ENCODE measurements around the gene CAV1. TPM values are rescaled to one million over a fixed set of nuclear protein-coding genes. Genes with fewer than 3 reads are reported as not detected.

CAV1 gene
- total and polyA plus RNA-seq, 2 of the 4 experiments (the other 2 are of a cell fraction): 1,592 to 1,808 TPM

GRCh38 chr7:116578526-116578925 lies 53.7 kb downstream of the CAV1 start:
- peak overlapping the region; percentile 80; the same call in 1 of the 2 replicates for H4K91ac ChIP-seq (ENCODE audit: insufficient read depth, low read depth, low read length)
- peak overlapping the region; percentile 99 for H3K27ac ChIP-seq (ENCODE audit: insufficient read depth, low read length)
- H3K23ac ChIP-seq (ENCODE audit: low read depth, low read length): peak overlapping the region; percentile 64
- peak overlapping the region; percentile 95 for H3K18ac ChIP-seq (ENCODE audit: low read depth, low read length)
- peak overlapping the region; percentile 99 for H2BK5ac ChIP-seq (ENCODE audit: low read depth, low read length, poor library complexity, severe bottlenecking)
- H3K36me3 ChIP-seq (ENCODE audit: control insufficient read depth, insufficient read depth, low read length): no peaks in the 10 kb centered on the region
- peak overlapping the region; percentile 77 for H2BK15ac ChIP-seq (ENCODE audit: low read depth, low read length)
- H3K4me3 ChIP-seq (ENCODE audit: insufficient read depth, low read depth, low read length): no peak overlapping the region
- no peaks in the 10 kb centered on the region for H4K20me1 ChIP-seq (ENCODE audit: insufficient read depth, low read length)
- peak overlapping the region; percentile 91 for H4K5ac ChIP-seq (ENCODE audit: low read depth, low read length)
- peaks cover 22% of the 10 kb centered on the region for H3K4me1 ChIP-seq (ENCODE audit: control insufficient read depth, insufficient read depth, low read length)
- peak overlapping the region; percentile 86 to 97; a peak in 3 of 4 replicates for H4K8ac ChIP-seq (ENCODE audit: low read depth in 2 of 2, low read length in 2 of 2)
- peak overlapping the region; percentile 89 for H2AK5ac ChIP-seq (ENCODE audit: low read depth, low read length)
- no peak overlapping the region for H3K4me2 ChIP-seq (ENCODE audit: low read depth, low read length)
- no CpG with 5 or more reads among the region's 3 CpGs for WGBS, 2 experiments (ENCODE audit: extremely low coverage in 2 of 2, insufficient read length in 1 of 2)
- H3K79me1 ChIP-seq (ENCODE audit: low read depth in 1 of 2, low read length in 2 of 2): peaks cover 9 to 38% of the 10 kb centered on the region in 2 experiments; a peak in 3 of 4 replicates
- no peak overlapping the region for H2AK9ac ChIP-seq (replicated peaks; ENCODE audit: low read depth, low read length, poor library complexity)
- H3K56ac ChIP-seq (ENCODE audit: extremely low read depth, insufficient read depth, low read length): peak overlapping the region; percentile 99
- ATAC-seq (ENCODE audit: low read depth): no peak
- dilution Hi-C loops (cut with HindIII; ENCODE audit: low sequenced_read_pairs, unreplicated experiment): no loop called here
- H3K4ac ChIP-seq (ENCODE audit: low read depth, low read length): peak overlapping the region; percentile 98
- peak overlapping the region; percentile 86 for H3K14ac ChIP-seq (replicated peaks; ENCODE audit: low read depth, low read length)
- no peak for DNase-seq
- H3K27me3 ChIP-seq (ENCODE audit: control insufficient read depth, insufficient read depth, low read length): no peaks in the 10 kb centered on the region
- H3K9ac ChIP-seq (ENCODE audit: low read depth, low read length): no peak overlapping the region
- H3K9me1 ChIP-seq (ENCODE audit: insufficient read depth, low read length): peaks cover 7% of the 10 kb centered on the region
- peak overlapping the region; percentile 99 for H2BK120ac ChIP-seq (ENCODE audit: low read depth, low read length)
- no TSS peak for BruUV-seq (replicated peaks)
- intact Hi-C loops (cut with micrococcal nuclease): no loop called here
- POLR2A ChIA-PET (ENCODE audit: unreplicated experiment): no interaction called here
- H2BK20ac ChIP-seq (ENCODE audit: low read depth, low read length): peak overlapping the region; percentile 99
- H3K9me3 ChIP-seq (ENCODE audit: control insufficient read depth, insufficient read depth, low read length): peaks cover 4% of the 10 kb centered on the region; the same call in 1 of the 2 replicates
- TF ChIP-seq MXI1 (IDR thresholded peaks at IDR 0.05; ENCODE audit: borderline replicate concordance, low read depth, low read length) (no peak), USF2 (IDR thresholded peaks at IDR 0.05; ENCODE audit: low read depth, low read length) (no peak), CEBPB (IDR thresholded peaks at IDR 0.05; ENCODE audit: low read depth, low read length) (peak; percentile 60), RFX5 (IDR thresholded peaks at IDR 0.05; ENCODE audit: low read depth, low read length) (no peak), CHD1 (IDR thresholded peaks at IDR 0.05; ENCODE audit: low read depth, low read length) (no peak), NFE2L2 (IDR thresholded peaks at IDR 0.05; ENCODE audit: low read depth, low read length) (no peak), POLR2A (IDR thresholded peaks at IDR 0.05; ENCODE audit: low read depth, low read length) (no peak)
- CTCF ChIA-PET: no interaction called here
- in situ Hi-C loops (cut with MboI; ENCODE audit: low sequenced_read_pairs): loop anchor here (5.0 kb wide), 1 partner anchor 311 kb away; no protein-coding TSS in a partner anchor
- H2AFZ ChIP-seq (replicated peaks; ENCODE audit: low read length, poor library complexity): no peak overlapping the region
